Activated T-cell treated with anti-CD3 and anti-CD28 coated beads, Interleukin-2, amount 50 U/mL, for 1 hour (primary cell): ENCODE results near the gene DHX40.
A peak's percentile ranks its signal among the peaks of the same experiment; 100 is the strongest.
"Not testable (repeated sequence)": the region's sequence is repeated elsewhere in the genome, so short reads cannot be mapped to it uniquely, and the experiment has no call there.

Source experiments
- DNase-seq: peaks from one replicate; pipeline ENCODE4 v3.0.0-alpha.2; 2020

The DHX40 gene

GRCh38 chr17:59565171-59565958, at the start of gene DHX40:
TSS of gene DHX40 (plus strand) at chr17:59565610. CDS start at chr17:59565672, 62 bp downstream.
- DNase-seq = peak; percentile 91

GRCh38 chr17:59516451-59516850, 49.0 kb upstream of the DHX40 start:
- DNase-seq = no peak

GRCh38 chr17:59519132-59519531, 46.3 kb upstream of the DHX40 start:
- no peak for DNase-seq

GRCh38 chr17:59520251-59520650, 45.2 kb upstream of the DHX40 start:
- DNase-seq = no peak

- peak; percentile 59 for DNase-seq
These were observed 43.8 kb upstream of the DHX40 start for GRCh38 chr17:59521465-59522126.

- DNase-seq = not testable (repeated sequence)
These were observed 40.5 kb upstream of the DHX40 start for GRCh38 chr17:59524930-59525329.

- no peak for DNase-seq
These were observed 39.7 kb upstream of the DHX40 start for GRCh38 chr17:59525668-59526067.

GRCh38 chr17:59526451-59526850, 39.0 kb upstream of the DHX40 start:
- DNase-seq = no peak

- no peak for DNase-seq
These were observed 38.0 kb upstream of the DHX40 start for GRCh38 chr17:59527325-59527917.

GRCh38 chr17:59527931-59528330, 37.5 kb upstream of the DHX40 start:
- DNase-seq = no peak

GRCh38 chr17:59530531-59530930, 34.9 kb upstream of the DHX40 start:
- DNase-seq = no peak

GRCh38 chr17:59533694-59534093, 31.7 kb upstream of the DHX40 start:
- DNase-seq = no peak

GRCh38 chr17:59534583-59534982, 30.8 kb upstream of the DHX40 start:
- no peak for DNase-seq

- no peak for DNase-seq
These were observed 27.1 kb upstream of the DHX40 start for GRCh38 chr17:59538195-59538909.

GRCh38 chr17:59542960-59543635, 22.3 kb upstream of the DHX40 start:
- DNase-seq = no peak

GRCh38 chr17:59545942-59546341, 19.5 kb upstream of the DHX40 start:
- DNase-seq = no peak

GRCh38 chr17:59547131-59547915, 18.1 kb upstream of the DHX40 start:
- no peak for DNase-seq

GRCh38 chr17:59548985-59549384, 16.4 kb upstream of the DHX40 start:
- DNase-seq = not testable (repeated sequence)

GRCh38 chr17:59550703-59551102, 14.7 kb upstream of the DHX40 start:
- DNase-seq = no peak

GRCh38 chr17:59558039-59558438, 7.4 kb upstream of the DHX40 start:
- DNase-seq = no peak

GRCh38 chr17:59558953-59559352, 6.5 kb upstream of the DHX40 start:
- DNase-seq = no peak

GRCh38 chr17:59561042-59561441, 4.4 kb upstream of the DHX40 start:
- DNase-seq = no peak
